Panc1 (cell line): ENCODE results near the gene ALG1L2.
"Not testable (repeated sequence)": the region's sequence is repeated elsewhere in the genome, so short reads cannot be mapped to it uniquely, and the experiment has no call there.

ENCODE experiments used
- POLR2AphosphoS5 ChIP-seq: IDR thresholded peaks from 2 replicates; pipeline ENCODE4 v1.6.1; 2012; ENCODE audit warnings: mild to moderate bottlenecking, low read depth, low read length, moderate library complexity
- TF ChIP-seq, protein P1 (sequence below): fragments of 450-650 bp; IDR thresholded peaks from 2 replicates; pipeline ENCODE4 v1.5.1; 2017; ENCODE audit warnings: mild to moderate bottlenecking
- TF ChIP-seq, protein P2 (sequence below), 2 experiments: IDR thresholded peaks; 2 replicates each; pipeline ENCODE4 v1.6.1; 2011 to 2012; ENCODE audit warnings: low read depth in 2 of 2, control low read depth in 1 of 2, low read length in 1 of 2, mild to moderate bottlenecking in 1 of 2, moderate library complexity in 1 of 2; ENCODE audit not compliant: insufficient read depth in 1 of 2

DNA sequence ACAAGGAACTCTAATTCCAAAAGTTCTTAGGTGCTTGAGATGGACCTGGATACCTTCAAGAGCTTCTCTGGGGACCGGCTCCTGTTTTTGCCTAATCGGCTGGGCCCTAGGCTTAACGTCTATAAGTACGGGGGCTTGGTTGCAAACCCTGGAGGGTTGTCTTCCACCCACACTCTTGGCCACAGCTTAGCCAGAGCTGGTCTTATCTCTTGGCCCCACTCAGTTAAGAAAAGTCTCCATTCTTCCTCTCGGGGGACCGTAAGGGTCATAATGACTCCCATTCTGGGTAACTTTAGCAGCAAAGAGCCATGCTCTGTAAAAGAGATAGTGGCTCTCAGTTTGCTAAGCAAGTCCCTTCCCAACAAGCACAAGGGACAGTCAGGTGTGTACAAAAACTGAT lies 64.8 kb downstream of the ALG1L2 start:
- TF ChIP-seq, protein P1, sequence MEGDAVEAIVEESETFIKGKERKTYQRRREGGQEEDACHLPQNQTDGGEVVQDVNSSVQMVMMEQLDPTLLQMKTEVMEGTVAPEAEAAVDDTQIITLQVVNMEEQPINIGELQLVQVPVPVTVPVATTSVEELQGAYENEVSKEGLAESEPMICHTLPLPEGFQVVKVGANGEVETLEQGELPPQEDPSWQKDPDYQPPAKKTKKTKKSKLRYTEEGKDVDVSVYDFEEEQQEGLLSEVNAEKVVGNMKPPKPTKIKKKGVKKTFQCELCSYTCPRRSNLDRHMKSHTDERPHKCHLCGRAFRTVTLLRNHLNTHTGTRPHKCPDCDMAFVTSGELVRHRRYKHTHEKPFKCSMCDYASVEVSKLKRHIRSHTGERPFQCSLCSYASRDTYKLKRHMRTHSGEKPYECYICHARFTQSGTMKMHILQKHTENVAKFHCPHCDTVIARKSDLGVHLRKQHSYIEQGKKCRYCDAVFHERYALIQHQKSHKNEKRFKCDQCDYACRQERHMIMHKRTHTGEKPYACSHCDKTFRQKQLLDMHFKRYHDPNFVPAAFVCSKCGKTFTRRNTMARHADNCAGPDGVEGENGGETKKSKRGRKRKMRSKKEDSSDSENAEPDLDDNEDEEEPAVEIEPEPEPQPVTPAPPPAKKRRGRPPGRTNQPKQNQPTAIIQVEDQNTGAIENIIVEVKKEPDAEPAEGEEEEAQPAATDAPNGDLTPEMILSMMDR, result not testable (repeated sequence)
- TF ChIP-seq, protein P2, sequence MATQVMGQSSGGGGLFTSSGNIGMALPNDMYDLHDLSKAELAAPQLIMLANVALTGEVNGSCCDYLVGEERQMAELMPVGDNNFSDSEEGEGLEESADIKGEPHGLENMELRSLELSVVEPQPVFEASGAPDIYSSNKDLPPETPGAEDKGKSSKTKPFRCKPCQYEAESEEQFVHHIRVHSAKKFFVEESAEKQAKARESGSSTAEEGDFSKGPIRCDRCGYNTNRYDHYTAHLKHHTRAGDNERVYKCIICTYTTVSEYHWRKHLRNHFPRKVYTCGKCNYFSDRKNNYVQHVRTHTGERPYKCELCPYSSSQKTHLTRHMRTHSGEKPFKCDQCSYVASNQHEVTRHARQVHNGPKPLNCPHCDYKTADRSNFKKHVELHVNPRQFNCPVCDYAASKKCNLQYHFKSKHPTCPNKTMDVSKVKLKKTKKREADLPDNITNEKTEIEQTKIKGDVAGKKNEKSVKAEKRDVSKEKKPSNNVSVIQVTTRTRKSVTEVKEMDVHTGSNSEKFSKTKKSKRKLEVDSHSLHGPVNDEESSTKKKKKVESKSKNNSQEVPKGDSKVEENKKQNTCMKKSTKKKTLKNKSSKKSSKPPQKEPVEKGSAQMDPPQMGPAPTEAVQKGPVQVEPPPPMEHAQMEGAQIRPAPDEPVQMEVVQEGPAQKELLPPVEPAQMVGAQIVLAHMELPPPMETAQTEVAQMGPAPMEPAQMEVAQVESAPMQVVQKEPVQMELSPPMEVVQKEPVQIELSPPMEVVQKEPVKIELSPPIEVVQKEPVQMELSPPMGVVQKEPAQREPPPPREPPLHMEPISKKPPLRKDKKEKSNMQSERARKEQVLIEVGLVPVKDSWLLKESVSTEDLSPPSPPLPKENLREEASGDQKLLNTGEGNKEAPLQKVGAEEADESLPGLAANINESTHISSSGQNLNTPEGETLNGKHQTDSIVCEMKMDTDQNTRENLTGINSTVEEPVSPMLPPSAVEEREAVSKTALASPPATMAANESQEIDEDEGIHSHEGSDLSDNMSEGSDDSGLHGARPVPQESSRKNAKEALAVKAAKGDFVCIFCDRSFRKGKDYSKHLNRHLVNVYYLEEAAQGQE (IDR thresholded peaks at IDR 0.05; ENCODE audit: insufficient read depth in 1 of 2, low read depth in 2 of 2, low read length in 1 of 2), result not testable (repeated sequence)
- not testable (repeated sequence) for TF ChIP-seq POLR2AphosphoS5
